HS-5 (cell line): ENCODE measurements around the gene TFB1M.
"Not testable (repeated sequence)": the region's sequence is repeated elsewhere in the genome, so short reads cannot be mapped to it uniquely, and the experiment has no call there.

Experiments
- DNase-seq: peaks from one replicate; pipeline ENCODE4 v3.0.0-alpha.2; 2012; ENCODE audit warnings: low read depth

TFB1M gene

DNA sequence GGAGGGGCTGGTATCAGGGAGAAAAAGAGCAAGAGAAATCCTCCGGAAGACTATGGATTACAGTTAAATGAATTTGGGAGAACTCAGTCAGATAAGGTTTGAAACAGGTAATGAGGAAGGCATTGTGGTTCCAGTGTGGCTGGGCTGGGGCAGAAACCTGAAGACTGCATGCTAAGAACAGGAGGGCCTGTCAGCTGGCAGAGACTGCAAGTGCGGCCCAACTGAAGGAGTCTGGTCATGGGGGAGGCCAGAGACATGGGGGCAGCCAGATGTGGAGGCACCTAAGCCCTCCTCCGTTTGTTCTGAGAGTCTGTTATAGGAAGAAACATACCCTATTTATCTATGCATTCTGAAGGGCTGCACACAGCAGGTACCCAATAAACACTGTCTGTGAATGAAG, 16.6 kb downstream of the TFB1M start:
- DNase-seq: no peak

DNA sequence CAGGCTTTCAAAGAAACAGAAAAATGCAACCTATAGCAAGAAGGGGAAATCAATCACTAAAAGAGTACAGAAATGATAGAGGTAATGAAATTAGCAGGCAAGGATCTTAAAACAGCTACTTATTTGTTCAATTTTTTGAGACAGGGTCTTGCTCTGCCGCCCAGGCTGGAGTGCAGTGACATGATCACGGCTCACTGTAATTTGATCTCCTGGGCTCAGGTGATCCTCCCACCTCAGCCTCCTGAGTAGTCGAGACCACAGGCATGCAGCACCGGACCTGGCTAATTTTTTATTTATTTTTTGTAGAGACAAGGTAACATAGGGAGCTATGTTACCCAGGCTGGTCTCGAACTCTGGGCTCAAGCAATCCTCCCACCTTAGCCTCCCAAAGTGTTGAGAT, 21.6 kb downstream of the TFB1M start:
- no peak for DNase-seq

DNA sequence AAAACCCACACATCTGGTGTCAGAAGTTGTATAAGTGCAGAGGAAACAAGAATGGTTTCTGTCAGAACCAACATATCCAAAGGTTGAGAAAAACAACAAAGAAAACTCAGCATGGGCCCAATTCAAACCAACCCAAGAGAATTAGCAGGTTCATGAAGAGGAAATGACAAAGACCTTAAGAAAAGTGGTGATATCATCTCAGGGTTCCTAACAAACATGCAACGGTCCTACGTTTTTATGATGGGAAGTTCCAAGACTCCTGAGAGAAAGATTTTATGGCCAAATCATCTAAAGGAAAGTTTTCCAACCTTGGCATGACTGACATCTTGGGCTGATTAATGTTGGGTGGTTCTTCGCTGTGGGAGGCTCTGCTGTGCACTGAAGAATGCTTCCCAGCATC, 23.0 kb downstream of the TFB1M start:
- no peak for DNase-seq

DNA sequence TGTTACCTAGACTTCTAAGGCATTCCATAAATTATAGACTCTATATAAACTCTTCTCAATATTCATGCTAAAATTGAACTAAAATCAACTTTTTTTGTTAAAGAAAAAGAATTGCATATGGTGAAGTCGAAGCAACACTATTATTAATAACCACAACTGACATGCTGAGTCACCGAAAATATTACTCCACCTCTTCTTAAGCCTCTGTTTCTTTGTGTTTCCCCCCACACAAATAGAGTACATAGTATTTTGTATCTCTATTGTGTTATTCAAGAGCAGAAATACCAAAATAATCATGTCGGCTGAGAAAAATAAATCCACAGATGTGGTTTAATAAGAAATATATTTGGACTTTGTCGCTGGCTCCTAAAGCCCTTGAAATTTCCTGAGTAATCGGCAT, 23.8 kb downstream of the TFB1M start:
- DNase-seq: no peak

DNA sequence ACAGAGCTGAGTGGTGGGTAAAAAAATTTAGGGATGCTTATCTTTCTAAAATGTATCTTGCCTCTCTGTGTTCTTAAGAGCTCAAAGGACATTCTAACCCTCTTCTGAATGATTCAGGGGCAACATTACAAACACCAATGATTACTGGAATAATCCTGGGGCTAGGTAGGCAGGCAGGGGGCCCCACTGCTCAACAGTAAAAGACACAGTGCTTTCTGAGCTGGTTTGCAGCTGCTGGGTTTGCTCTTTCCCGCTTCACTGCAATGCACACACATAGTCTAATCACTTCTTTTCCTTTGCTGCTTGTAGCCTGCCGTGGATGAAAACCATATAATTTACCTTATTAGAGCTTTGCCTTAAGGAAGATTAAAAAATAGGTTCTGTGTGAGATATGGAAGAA, 26.5 kb downstream of the TFB1M start:
- no peak for DNase-seq

DNA sequence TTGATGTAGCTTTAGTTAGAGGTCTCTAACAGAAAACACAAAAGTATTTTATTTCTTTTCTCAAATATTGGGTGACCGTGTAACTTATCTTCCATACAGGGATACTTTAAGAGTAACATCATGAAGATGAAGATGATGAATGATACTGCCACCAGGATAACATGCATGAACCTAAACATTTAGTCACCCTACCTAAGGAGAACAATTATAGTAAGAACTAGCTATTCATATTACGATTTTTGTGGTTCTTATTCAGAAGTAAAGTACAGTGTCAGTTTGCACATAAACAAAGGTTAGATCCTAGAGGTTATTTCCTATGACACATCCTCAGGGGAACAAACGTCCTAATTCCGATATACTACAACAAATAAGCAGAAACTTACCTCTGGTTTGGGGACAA, 29.5 kb downstream of the TFB1M start:
- DNase-seq: no peak

DNA sequence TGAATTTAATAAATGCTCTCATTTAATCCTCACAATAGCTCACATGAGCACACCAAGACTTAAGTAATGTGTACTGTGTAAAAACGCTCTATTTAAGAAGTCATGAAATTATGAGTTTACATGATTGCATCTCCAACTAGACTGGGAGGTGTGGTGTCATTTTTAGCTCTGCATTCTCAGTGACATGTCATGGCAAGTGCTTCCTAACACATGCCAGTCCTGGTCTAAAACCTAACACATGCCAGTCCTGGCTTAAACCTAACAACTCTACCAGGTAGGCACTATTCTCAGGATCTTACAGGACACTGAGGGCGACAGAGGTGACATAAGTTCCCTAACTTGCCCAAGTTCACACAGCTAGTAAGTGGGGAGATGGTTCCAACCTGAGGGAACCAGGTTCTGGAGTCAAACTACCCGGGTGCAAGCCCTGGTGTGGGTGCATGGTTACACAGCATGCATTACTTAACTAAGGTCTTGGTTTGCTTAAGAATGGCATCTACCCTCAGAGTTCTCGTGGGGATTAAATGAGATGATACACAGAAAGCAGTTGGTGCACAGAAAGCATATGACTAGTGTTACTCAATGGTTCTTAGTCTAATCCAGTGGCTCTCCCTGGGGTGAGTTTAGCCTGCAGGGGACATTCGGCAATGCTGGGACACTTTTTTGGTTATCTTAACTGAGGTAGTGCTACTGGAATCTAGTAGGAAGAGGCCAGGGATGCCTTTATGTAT, 35.8 kb downstream of the TFB1M start:
- no peak for DNase-seq

DNA sequence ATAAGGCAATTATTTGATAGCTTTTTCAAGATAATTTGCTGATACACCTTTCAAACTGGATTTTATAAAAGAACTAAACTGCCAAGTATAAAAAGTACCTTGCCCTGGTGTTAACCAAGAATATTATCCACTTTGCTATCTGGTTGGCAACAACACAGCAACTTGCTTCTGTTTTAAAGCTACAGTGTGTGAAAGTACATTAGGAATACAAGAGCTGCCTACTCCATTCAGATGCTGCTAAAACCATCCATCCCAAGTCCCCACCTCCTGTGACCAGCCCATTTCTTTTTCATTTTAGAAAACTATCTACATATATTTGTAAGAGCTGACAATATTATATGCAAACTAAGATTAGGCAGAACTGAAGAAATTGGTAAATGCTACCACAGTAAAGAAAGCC, 37.6 kb downstream of the TFB1M start:
- no peak for DNase-seq

DNA sequence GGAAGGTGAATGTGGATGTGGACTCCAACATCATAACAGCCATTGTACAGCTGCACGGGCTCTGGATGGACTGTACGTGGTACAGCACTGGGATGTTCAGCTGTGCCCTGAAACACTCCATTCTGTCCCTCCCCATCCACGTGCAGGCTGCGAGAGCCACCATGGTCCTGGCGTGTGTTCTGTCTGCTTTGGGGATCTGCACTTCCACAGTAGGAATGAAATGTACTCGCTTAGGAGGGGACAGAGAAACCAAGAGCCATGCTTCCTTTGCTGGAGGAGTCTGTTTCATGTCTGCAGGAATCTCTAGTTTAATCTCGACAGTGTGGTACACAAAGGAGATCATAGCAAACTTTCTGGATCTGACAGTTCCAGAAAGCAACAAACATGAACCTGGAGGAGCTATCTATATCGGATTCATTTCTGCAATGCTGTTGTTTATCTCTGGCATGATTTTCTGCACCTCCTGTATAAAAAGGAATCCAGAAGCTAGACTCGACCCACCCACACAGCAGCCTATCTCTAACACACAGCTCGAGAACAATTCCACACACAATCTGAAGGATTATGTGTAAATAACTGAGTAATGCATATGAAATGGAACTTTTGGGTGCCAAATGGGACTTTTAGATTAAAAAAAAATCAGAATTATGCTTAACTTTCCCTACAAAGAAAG, 38.3 kb downstream of the TFB1M start:
- DNase-seq: no peak

DNA sequence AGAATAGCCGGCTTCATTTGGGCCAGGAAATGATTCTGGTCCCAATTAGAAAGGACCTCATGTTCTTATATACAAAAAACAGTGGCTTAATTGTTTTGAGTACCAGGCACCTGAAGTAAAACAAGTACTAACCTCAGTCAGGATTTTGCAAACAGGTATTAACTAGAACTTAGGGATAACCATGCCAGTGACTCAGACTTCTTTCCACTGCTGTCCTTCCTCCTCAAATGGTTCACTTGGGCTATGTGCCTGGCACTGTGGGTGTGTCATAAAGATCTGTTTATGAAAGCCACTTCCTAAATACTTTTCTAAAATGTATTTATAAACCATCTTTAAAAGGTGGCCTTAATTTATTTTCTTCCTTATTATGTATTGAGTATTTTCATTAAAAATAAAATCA, 39.8 kb downstream of the TFB1M start:
- DNase-seq: peak; percentile 25

DNA sequence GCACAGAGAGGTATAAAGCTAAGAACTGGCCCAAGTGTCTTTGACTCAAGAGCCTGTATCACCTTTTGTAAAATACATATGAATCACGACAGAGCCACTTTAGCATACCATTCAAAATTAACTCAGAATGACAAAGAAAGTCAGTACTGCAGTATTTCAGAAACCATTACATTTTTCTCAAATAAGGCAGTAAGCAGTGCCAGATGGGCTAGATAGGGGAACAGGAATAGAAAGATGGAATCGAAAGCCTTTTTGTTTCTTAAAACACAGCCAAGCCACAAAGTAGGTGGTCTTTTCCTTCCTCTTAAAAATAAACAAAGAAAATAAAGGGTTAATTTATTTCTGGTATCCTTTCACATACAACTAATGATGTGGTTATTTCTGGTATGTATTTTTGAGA, 40.2 kb downstream of the TFB1M start:
- DNase-seq: no peak

DNA sequence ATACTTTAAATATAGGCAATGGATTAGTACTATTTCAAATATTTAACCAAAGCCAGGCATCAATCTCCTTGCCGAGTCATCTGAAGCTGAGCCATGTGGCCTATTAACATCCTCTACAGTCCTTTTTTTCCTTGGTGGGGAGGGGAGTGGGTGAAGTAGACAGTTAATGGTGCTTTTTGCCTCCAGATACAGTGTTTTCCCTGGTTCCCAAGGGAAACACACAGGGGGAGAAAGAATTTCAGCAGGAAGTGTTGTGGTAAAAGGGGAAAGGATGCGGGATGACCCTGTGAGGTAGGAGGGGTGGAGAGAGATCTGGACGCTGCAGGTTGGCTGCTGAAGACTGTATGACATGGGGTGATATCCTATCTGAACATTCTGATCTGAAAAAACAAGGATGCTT, 40.9 kb downstream of the TFB1M start:
- peak; percentile 70 for DNase-seq

DNA sequence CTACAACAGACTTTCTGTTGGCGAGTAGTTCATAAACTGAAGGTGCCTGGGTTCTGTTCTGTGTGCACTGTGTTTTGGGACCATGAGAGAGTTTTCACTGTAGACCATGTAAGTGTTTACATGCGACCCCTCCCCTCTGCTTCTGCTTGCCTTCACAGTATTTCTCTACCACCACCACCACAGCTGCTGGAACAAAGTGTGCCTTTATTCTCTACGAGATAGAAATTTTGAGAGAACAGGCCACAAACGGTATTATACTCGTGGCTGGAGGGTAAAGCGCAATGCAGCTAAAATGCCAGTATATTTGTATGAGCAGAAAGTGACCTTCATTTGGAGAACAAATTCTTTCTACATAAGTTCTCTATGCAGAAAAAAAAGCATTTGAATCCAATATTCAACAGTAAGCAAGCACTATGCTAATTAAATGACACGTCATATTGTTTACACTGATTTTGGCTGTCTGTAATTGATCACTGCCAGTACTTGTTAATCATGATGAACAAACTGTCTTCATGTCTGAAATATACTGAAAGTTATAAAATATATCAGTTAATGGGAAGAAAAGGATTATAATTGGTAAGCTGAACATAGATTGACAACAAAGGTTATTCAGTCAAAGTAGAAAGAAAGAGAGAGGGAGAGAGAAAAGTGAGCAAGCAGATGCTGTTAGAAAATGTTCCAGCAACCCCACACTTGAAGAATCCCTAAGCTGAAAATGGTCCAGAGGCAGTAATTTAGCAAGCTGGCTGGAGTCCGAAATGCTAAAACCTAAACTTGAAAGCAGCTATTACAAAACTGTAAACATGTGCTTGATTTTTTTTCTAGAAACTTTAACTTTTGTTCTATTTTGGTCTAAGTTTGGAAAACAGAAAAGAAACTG, 41.7 kb downstream of the TFB1M start:
- no peak for DNase-seq

DNA sequence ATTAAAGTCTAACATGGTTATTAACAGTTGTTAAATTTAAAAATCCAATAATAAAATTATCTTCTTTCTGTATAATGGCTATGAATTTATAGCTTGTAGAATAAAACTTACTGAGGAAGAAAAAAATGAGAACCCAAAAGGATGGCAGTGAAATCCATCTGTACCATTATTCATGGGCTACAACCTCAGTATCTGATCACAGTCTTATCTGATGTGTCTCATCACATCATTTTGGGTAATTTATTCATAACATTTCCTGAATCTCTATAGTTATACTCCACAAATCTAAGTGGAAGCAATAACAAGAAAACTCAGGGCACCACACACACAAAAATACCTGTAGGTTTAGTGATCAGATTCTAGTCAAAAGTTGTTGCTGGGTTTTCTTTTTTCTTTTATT, 43.1 kb downstream of the TFB1M start:
- DNase-seq: no peak

DNA sequence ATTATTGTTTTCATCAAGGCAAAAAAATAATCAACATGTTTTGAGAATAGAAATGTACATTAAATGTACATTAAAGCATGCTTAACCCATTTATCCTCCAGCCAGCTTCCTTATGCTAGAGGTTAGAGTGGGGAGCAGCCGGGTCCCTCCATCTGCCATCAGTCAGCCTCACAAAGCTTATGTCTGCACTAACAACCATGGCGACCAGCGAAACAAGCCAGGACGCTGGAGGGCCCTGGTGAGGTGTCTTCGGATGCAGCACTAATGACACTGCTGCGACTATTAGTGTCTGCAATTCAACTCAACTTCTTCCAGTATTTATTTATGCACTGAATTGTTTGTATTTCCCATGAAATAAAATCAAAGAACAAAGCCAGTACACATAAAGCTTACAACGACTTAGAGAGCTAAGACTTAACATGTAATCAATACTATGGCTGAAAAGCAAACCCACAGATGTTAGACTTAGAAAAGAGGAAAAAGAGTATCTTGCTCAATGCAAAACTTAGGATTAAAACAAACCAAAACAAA, 43.7 kb downstream of the TFB1M start:
- DNase-seq: no peak

DNA sequence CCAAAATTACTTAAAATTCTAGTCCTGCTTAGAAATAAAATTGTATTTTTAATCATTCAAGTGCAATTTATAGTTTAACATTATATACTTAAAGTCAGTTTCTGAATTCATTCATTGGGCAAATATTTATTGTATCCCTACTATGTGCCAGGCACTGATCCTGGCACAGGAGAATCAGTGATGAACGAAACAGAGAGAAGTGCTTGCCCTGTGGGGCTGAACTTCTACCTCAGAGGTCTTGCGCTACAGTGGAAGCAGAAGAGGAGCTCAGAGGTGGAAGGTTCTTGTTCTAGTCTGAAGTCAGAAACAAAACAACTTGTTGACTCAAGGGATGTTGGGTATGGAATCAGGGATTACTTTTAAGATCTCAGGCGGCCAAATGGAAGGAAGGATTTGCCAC, 44.5 kb downstream of the TFB1M start:
- DNase-seq: no peak

DNA sequence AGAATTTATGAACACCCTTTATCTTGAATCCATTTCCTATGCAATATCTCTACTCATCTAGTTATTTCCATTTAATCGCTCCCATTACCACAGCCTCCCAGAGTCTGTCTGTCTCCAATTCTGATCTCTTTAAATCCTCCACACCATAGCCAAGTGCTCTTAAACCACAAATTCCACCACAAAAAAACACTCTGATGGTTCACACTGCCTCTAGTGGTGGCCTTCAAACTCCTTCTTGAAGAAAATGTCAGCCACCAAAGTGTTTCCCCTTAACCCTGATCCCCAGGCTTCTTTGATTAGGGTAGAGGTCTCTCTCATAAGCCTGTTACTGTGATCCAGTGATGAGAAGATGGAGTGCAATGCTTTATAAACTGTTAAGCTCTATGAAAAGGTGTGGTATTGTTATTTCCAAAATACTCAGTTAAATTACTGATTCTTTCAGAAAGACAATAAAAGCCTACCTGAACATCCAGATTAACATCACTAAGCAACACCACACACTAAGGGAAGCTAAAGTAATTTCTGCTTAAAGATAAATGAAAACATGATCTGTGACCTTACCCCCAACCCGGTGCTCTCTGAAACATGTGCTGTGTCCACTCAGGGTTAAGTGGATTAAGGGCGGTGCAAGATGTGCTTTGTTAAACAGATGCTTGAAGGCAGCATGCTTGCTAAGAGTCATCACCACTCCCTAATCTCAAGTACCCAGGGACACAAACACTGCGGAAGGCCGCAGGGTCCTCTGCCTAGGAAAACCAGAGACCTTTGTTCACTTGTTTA, 46.0 kb downstream of the TFB1M start:
- DNase-seq: not testable (repeated sequence)

DNA sequence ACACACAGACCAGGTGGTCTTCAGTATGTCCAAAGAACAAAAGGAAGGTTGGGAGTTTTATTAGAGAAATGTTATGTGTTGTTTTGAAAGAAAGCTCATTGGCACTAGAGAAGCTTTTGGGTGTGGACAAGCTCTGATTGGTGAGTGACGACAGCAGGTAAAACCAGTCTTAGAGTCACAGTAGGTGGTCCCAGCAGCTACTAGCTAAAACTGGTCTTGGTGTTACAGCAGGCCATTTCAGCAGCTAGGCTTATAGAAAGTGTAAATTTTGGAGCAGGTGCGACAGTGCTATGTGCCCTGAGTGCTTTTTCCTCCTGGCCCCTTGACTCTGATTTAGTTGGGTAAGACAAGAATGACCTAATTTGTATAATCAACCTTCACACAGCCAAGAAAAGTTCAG, 46.9 kb downstream of the TFB1M start:
- no peak for DNase-seq

DNA sequence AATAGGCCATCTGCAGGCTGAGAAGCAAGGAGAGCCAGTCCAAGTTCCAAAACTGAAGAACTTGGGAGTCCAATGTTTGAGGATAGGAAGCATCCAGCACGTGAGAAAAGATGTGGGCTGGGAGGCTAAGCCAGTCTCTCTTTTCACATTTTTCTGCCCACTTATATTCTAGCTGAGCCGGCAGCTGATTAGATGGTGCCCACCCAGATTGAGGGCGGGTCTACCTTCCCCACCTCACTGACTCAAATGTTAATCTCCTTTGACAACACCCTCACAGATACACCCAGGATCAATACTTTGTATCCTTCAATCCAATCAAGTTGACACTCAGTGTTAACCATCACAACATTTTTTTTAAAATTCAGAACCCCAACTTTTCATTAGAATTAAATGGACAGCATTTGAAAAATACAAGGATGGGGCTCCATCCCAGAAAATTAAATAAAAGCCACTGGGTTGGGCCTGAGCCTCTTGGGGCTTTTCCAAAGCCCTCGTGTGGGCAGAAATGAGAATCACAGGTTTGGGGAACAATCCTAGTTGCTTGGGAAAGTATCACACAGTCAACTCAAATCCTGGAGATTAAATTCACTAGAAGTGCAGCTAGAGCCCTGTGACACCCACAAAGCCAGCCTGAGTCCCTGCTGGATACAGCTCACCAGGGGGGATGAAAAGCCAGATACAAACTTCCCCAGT, 48.3 kb downstream of the TFB1M start:
- no peak for DNase-seq

DNA sequence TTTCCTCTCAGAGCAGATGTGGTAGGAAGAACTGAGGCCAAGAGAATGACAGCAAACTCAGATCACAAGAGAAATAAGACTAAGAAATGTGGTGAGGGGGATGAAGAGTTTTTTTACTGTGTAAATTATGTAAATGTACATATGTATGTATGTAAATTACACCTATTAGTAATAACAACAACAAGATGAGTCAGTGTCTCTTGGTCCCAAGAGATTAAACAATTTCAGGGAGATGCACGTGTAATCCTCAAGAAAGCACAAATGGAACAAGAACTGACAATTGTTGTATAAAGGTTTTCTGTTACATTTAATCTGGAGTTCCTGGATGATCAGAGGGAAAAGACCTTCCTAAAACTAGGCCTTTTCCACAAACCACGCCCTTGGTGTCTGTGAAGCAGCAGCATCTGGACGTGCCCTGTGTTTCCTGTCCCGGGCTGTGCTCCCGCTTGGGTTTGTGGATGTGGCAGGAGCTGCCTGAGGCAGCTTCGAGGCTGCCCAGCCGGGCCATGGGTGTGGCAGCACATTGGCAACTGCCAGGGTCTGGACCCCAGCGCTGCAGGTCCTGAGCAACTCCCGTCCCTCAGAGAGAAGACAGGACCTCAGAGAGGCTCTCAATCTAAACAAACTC, 49.5 kb downstream of the TFB1M start:
- DNase-seq: no peak
